Stomach (tissue), 4 donors: ENCODE data around the gene STK17B.

Experiments used
- CTCF ChIP-seq, 7 experiments: fragments of 450-650 bp in 4 of 7; fragments of 200-600 bp in 3 of 7; sonication (generic) in 3 of 7; IDR thresholded peaks; one replicate each; pipeline ENCODE4 v1.5.1; 2016 to 2019; ENCODE audit warnings: antibody characterized with exemption in 7 of 7, control low read depth in 2 of 7, mild to moderate bottlenecking in 1 of 7
- POLR2AphosphoS5 ChIP-seq, 3 donors: sonication (generic); formaldehyde crosslinking; IDR thresholded peaks; one replicate each; pipeline ENCODE4 v1.6.1; 2016; ENCODE audit warnings: antibody characterized with exemption in 3 of 3

GRCh38 chr2:196195758-196196157 is 24.4 kb upstream of the STK17B start:
- TF ChIP-seq CTCF (IDR thresholded peaks at IDR 0.05): no peak
- TF ChIP-seq POLR2AphosphoS5 (IDR thresholded peaks at IDR 0.05): no peak
